ENCODE results near the gene SLC8B1.

SLC8B1 gene

GRCh38 chr12:113278141-113278540, 56.8 kb downstream of the SLC8B1 start:
- Histone ChIP-seq H3K4me1 (ENCODE audit: control insufficient read depth, insufficient read depth, low read depth, low read length) (no peaks in the 10 kb centered on the region), H3K23ac (ENCODE audit: low read length in 2 of 2) (no peak overlapping the region)

GRCh38 chr12:113277511-113277910, 57.4 kb downstream of the SLC8B1 start:
- no peaks in the 10 kb centered on the region for H3K4me1 ChIP-seq (ENCODE audit: control insufficient read depth, insufficient read depth, low read depth, low read length)
- H3K9me3 ChIP-seq (ENCODE audit: control insufficient read depth, low read length): no peaks in the 10 kb centered on the region
- DNase-seq: no peak
- WGBS: 92% methylated on average over 5 of the region's 5 CpGs
- no peak overlapping the region for H3K9ac ChIP-seq (ENCODE audit: low read length)
- H3K36me3 ChIP-seq (ENCODE audit: control insufficient read depth in 1 of 2, insufficient read depth in 2 of 2, low read depth in 1 of 2, low read length in 2 of 2): peaks cover 39 to 77% of the 10 kb centered on the region in 2 experiments
- no peak overlapping the region for H3K4me2 ChIP-seq (ENCODE audit: low read length, poor library complexity, severe bottlenecking)
- H2BK120ac ChIP-seq (ENCODE audit: low read depth, low read length): no peak overlapping the region
- H3K27ac ChIP-seq (ENCODE audit: low read length, poor library complexity, severe bottlenecking): no peak overlapping the region
- no peak overlapping the region for H2AK5ac ChIP-seq (ENCODE audit: low read length, severe bottlenecking)
- no peak overlapping the region for H3K4ac ChIP-seq (ENCODE audit: low read depth in 1 of 2, low read length in 2 of 2)
- no peak overlapping the region for H3K14ac ChIP-seq (ENCODE audit: low read length in 2 of 2)
- no peak overlapping the region for H2AFZ ChIP-seq (ENCODE audit: low read depth, low read length)
- no peak overlapping the region for H2BK5ac ChIP-seq (ENCODE audit: low read depth, low read length, poor library complexity, severe bottlenecking)
- H3K27me3 ChIP-seq (ENCODE audit: control insufficient read depth in 1 of 2, insufficient read depth in 1 of 2, low read length in 2 of 2): no peaks in the 10 kb centered on the region
- H2BK12ac ChIP-seq (ENCODE audit: low read length in 2 of 2): no peak overlapping the region
- H4K8ac ChIP-seq (ENCODE audit: low read length): no peak overlapping the region
- H3K23ac ChIP-seq (ENCODE audit: low read length in 2 of 2): no peak overlapping the region
- H4K91ac ChIP-seq (ENCODE audit: low read length): no peak overlapping the region
- H2BK15ac ChIP-seq (ENCODE audit: low read depth, poor library complexity, severe bottlenecking): no peak overlapping the region
- no peaks in the 10 kb centered on the region for H3K79me1 ChIP-seq (replicated peaks; ENCODE audit: low read length, poor library complexity, severe bottlenecking)
- no peak overlapping the region for H3K4me3 ChIP-seq (ENCODE audit: insufficient read depth in 1 of 2, low read depth in 1 of 2, low read length in 2 of 2)
- no peak overlapping the region for H3K18ac ChIP-seq (ENCODE audit: low read depth in 1 of 2, low read length in 2 of 2)

More at GRCh38 chr12:113278141-113278540, 56.8 kb downstream of the SLC8B1 start:
- no peak overlapping the region for H2AFZ ChIP-seq (ENCODE audit: low read depth, low read length)
- H3K18ac ChIP-seq (ENCODE audit: low read depth in 1 of 2, low read length in 2 of 2): no peak overlapping the region
- H4K91ac ChIP-seq (ENCODE audit: low read length): peak overlapping the region; percentile 18
- no peak overlapping the region for H3K4me2 ChIP-seq (ENCODE audit: low read length, poor library complexity, severe bottlenecking)
- H3K4ac ChIP-seq (ENCODE audit: low read depth in 1 of 2, low read length in 2 of 2): no peak overlapping the region
- H2AK5ac ChIP-seq (ENCODE audit: low read length, severe bottlenecking): no peak overlapping the region
- no peak overlapping the region for H2BK12ac ChIP-seq (ENCODE audit: low read length in 2 of 2)
- H3K9ac ChIP-seq (ENCODE audit: low read length): no peak overlapping the region
- H3K36me3 ChIP-seq (ENCODE audit: control insufficient read depth in 1 of 2, insufficient read depth in 2 of 2, low read depth in 1 of 2, low read length in 2 of 2): peaks cover 33 to 76% of the 10 kb centered on the region in 2 experiments
- no peaks in the 10 kb centered on the region for H3K27me3 ChIP-seq (ENCODE audit: control insufficient read depth in 1 of 2, insufficient read depth in 1 of 2, low read length in 2 of 2)
- H3K27ac ChIP-seq (ENCODE audit: low read length, poor library complexity, severe bottlenecking): no peak overlapping the region
- WGBS: 89% methylated on average over 8 of the region's 8 CpGs
- no peaks in the 10 kb centered on the region for H3K9me3 ChIP-seq (ENCODE audit: control insufficient read depth, low read length)
- no peak overlapping the region for H2BK120ac ChIP-seq (ENCODE audit: low read depth, low read length)
- DNase-seq: no peak
- no peak overlapping the region for H3K14ac ChIP-seq (ENCODE audit: low read length in 2 of 2)
- H3K79me1 ChIP-seq (replicated peaks; ENCODE audit: low read length, poor library complexity, severe bottlenecking): no peaks in the 10 kb centered on the region
- no peak overlapping the region for H2BK5ac ChIP-seq (ENCODE audit: low read depth, low read length, poor library complexity, severe bottlenecking)
- H3K4me3 ChIP-seq (ENCODE audit: insufficient read depth in 1 of 2, low read depth in 1 of 2, low read length in 2 of 2): no peak overlapping the region
- H4K8ac ChIP-seq (ENCODE audit: low read length): no peak overlapping the region
- no peak overlapping the region for H2BK15ac ChIP-seq (ENCODE audit: low read depth, poor library complexity, severe bottlenecking)

GRCh38 chr12:113276946-113277500, 57.9 kb downstream of the SLC8B1 start:
- Histone ChIP-seq H3K4me1 (ENCODE audit: control insufficient read depth, insufficient read depth, low read depth, low read length) (peaks cover 3% of the 10 kb centered on the region), H2BK15ac (ENCODE audit: low read depth, poor library complexity, severe bottlenecking) (no peak overlapping the region), H2BK5ac (ENCODE audit: low read depth, low read length, poor library complexity, severe bottlenecking) (no peak overlapping the region), H2BK12ac (ENCODE audit: low read length in 2 of 2) (no peak overlapping the region), H4K91ac (ENCODE audit: low read length) (no peak overlapping the region), H2BK120ac (ENCODE audit: low read depth, low read length) (no peak overlapping the region), H3K9ac (ENCODE audit: low read length) (no peak overlapping the region), H3K18ac (ENCODE audit: low read depth in 1 of 2, low read length in 2 of 2) (peak overlapping the region in 1 of 2 experiments; percentile 63), H3K4ac (ENCODE audit: low read depth in 1 of 2, low read length in 2 of 2) (no peak overlapping the region), H3K14ac (ENCODE audit: low read length in 2 of 2) (no peak overlapping the region), H4K8ac (ENCODE audit: low read length) (no peak overlapping the region), H3K4me3 (ENCODE audit: insufficient read depth in 1 of 2, low read depth in 1 of 2, low read length in 2 of 2) (no peak overlapping the region), H3K36me3 (ENCODE audit: control insufficient read depth in 1 of 2, insufficient read depth in 2 of 2, low read depth in 1 of 2, low read length in 2 of 2) (peaks cover 39 to 77% of the 10 kb centered on the region in 2 experiments), H2AK5ac (ENCODE audit: low read length, severe bottlenecking) (no peak overlapping the region), H3K4me2 (ENCODE audit: low read length, poor library complexity, severe bottlenecking) (no peak overlapping the region), H3K27me3 (ENCODE audit: control insufficient read depth in 1 of 2, insufficient read depth in 1 of 2, low read length in 2 of 2) (no peaks in the 10 kb centered on the region), H3K9me3 (ENCODE audit: control insufficient read depth, low read length) (no peaks in the 10 kb centered on the region), H3K27ac (ENCODE audit: low read length, poor library complexity, severe bottlenecking) (no peak overlapping the region), H3K79me1 (replicated peaks; ENCODE audit: low read length, poor library complexity, severe bottlenecking) (no peaks in the 10 kb centered on the region), H2AFZ (ENCODE audit: low read depth, low read length) (no peak overlapping the region), H3K23ac (ENCODE audit: low read length in 2 of 2) (no peak overlapping the region)
- 96% methylated on average over 10 of the region's 10 CpGs for WGBS
- no peak for DNase-seq

- DNase-seq: peak; percentile 44
- no peak overlapping the region for H2BK15ac ChIP-seq (ENCODE audit: low read depth, poor library complexity, severe bottlenecking)
- no peak overlapping the region for H2AK5ac ChIP-seq (ENCODE audit: low read length, severe bottlenecking)
- H3K36me3 ChIP-seq (ENCODE audit: control insufficient read depth in 1 of 2, insufficient read depth in 2 of 2, low read depth in 1 of 2, low read length in 2 of 2): peaks cover 35 to 76% of the 10 kb centered on the region in 2 experiments
- no peak overlapping the region for H4K8ac ChIP-seq (ENCODE audit: low read length)
- no peak overlapping the region for H3K9ac ChIP-seq (ENCODE audit: low read length)
- H3K18ac ChIP-seq (ENCODE audit: low read depth in 1 of 2, low read length in 2 of 2): no peak overlapping the region
- H3K4me2 ChIP-seq (ENCODE audit: low read length, poor library complexity, severe bottlenecking): no peak overlapping the region
- no peak overlapping the region for H3K23ac ChIP-seq (ENCODE audit: low read length in 2 of 2)
- peaks cover 8% of the 10 kb centered on the region for H3K4me1 ChIP-seq (ENCODE audit: control insufficient read depth, insufficient read depth, low read depth, low read length)
- H3K79me1 ChIP-seq (replicated peaks; ENCODE audit: low read length, poor library complexity, severe bottlenecking): no peaks in the 10 kb centered on the region
- no peak overlapping the region for H2BK5ac ChIP-seq (ENCODE audit: low read depth, low read length, poor library complexity, severe bottlenecking)
- H2BK120ac ChIP-seq (ENCODE audit: low read depth, low read length): no peak overlapping the region
- H3K14ac ChIP-seq (ENCODE audit: low read length in 2 of 2): no peak overlapping the region
- peak overlapping the region in 1 of 2 experiments; percentile 12 for H3K4ac ChIP-seq (ENCODE audit: low read depth in 1 of 2, low read length in 2 of 2)
- WGBS: 88% methylated on average over 4 of the region's 8 CpGs
- H3K27me3 ChIP-seq (ENCODE audit: control insufficient read depth in 1 of 2, insufficient read depth in 1 of 2, low read length in 2 of 2): no peaks in the 10 kb centered on the region
- no peak overlapping the region for H4K91ac ChIP-seq (ENCODE audit: low read length)
- H3K4me3 ChIP-seq (ENCODE audit: insufficient read depth in 1 of 2, low read depth in 1 of 2, low read length in 2 of 2): no peak overlapping the region
- H2AFZ ChIP-seq (ENCODE audit: low read depth, low read length): peak overlapping the region; percentile 1
- no peak overlapping the region for H3K27ac ChIP-seq (ENCODE audit: low read length, poor library complexity, severe bottlenecking)
- H2BK12ac ChIP-seq (ENCODE audit: low read length in 2 of 2): no peak overlapping the region
- no peaks in the 10 kb centered on the region for H3K9me3 ChIP-seq (ENCODE audit: control insufficient read depth, low read length)
Observed at GRCh38 chr12:113276306-113276705, 58.6 kb downstream of the SLC8B1 start.

All from mesenchymal stem cell (in vitro differentiated cells and primary cell).